DMS 273 (cell line): ENCODE measurements around the gene L3MBTL3.
A peak's percentile ranks its signal among the peaks of the same experiment; 100 is the strongest.

ENCODE experiments used
- DNase-seq: peaks from one replicate; lab custom pipeline; 2025; ENCODE audit not compliant: unreplicated experiment; lab: John Stamatoyannopoulos, UW

Gene L3MBTL3

DNA sequence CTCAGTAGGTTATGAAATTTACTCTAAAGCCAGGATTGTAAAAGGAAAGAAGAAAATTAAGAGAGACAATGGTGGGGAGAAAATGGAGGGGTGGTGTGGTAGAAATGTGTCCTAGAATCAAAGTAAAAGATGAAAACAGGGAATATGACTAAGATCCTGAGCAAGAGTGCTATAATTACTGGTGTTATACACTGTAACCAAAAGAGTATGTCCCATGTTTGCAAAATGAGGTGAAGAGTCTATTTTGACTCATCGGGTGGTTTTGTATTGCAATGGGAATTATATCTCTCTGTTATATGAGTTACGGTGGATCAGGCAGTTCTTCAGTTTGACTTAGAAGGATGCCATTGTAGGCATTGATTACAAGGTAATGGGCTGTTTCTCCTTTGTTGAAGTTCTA lies 8.5 kb downstream of the L3MBTL3 start:
- no peak for DNase-seq

DNA sequence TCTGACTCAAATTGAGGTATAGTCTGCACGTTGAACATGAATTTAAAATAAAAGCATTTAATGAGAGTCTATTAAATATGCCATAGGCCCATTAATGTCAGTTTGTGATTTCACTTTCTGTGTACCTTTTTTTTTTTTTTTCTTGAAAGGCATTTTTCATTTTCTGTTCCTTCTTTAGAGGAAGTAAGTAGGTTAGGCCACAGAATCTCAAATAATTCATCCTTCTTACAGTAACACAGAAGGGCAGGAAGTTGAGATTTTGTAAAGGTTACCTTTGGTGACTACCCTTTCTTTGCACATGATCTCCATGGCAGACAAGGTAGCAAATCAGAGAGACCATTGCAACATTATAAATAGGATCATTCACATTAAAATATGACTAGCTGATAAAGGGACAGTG lies 9.6 kb downstream of the L3MBTL3 start:
- no peak for DNase-seq

DNA sequence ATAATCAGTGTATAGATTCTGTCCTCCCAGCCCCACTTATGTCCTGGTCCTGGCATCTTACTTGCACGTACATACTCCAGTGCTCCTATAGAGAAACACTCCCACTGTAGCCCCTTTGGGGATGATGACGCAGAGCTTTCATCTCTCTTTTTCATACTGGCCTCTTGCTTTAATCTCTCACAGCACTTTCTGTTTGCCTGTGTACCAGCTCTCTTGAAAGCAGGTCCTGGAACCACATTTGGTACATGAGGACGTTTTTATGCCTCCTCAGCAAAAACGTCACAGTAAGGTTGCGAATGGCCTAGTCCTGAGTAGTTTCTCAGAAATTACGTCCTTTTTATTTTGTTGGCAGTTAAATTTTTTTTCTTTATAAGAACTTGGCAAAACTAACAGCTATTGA lies 10.8 kb downstream of the L3MBTL3 start:
- no peak for DNase-seq

DNA sequence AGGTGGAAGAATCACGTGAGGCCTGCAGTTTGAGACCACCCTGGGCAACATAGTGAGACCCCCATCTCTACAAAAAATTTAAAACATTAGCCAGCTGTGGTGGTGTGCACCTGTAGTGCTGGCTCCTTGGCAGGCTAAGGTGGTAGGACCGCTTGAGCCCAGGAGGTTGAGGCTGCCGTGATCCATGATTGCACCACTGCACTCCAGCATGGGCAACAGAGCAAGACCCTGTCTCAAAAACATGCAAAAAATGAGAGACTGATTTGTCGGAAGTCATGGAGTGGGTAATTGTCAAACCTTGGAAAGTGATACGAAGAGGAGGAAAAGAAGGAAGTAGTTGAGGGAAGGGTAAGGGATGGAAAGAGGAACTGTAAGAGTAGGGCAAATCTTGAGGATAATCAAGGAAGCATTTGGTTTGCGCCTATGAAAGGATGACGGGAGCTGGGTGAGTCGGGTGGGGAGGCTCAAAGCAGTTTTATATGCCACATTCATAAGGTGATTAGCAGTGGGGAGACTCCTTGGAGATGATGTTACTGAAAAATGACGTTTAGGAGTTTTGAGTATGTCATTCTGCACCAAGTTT lies 14.5 kb downstream of the L3MBTL3 start:
- DNase-seq, result no peak

DNA sequence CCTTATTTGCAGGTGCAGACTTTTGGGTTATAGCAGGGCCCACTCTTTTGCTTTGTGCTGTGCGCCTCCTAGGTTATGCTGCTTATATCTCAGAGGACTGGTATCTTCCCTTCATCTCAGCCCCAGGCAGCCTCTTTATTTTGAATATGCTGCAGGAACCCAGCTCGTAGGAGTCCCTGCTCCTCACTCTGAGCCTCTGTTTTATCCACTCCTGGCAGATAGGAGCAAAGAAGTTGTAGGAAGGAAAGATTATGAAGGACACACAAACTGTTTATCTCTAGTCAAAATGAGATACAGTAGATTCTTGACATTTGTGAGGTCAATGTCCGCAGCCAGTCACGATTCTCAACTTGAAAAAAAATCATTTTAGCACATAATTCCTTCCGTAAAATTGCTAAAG lies 15.6 kb downstream of the L3MBTL3 start:
- no peak for DNase-seq

DNA sequence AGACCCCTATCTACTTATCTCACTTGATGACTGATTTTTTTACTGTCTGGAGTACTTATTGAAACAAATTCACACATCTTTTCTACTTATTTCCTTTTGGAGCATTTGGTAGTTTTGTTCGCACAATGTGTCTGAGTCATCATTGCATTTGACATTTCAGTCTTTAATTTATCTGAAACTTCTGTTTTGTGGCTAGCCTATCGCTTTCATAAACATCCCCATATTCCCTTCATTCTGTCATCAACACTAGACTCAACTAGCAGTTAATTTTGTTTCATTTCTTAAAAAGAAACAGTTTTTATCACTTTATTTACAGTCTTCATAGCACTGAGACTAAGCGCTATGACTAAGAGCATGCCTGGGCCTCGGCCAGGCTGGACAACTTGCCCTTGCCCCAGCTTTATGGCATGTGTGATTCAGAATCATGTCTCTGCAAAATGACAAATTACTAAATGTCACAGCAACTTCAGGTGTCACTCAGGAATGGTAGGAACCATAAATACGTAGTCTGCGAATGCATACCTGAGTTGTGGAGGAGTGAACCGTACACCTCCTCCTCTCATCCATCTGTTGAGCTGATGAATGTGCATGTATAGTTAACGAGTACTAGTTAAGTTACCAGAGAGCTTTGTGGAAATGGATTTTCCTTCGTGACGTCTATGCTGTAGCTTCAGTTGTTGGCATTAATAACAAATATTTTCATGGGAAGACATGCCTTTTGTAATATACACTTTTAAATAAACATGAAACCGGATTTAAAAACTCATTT lies 16.2 kb downstream of the L3MBTL3 start:
- no peak for DNase-seq

DNA sequence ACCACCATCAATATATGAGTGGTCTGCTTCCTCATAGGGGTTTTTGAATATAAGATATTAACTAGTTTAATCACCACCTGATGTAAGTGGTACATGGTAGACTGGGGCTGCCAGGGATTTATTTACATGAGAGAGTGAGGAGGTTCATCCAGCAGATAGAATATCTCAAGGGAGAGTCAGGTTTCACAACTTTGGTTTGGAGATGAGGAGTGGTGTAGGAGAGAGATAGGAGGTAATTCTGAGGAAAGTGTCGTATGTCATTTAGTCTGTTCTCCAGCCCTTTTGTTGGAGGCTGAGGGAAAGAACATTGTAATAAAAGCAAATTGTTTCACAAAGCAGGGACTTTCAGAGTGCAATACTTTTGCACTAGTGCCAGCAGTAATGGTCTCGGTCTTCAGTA lies 16.8 kb downstream of the L3MBTL3 start:
- no peak for DNase-seq

DNA sequence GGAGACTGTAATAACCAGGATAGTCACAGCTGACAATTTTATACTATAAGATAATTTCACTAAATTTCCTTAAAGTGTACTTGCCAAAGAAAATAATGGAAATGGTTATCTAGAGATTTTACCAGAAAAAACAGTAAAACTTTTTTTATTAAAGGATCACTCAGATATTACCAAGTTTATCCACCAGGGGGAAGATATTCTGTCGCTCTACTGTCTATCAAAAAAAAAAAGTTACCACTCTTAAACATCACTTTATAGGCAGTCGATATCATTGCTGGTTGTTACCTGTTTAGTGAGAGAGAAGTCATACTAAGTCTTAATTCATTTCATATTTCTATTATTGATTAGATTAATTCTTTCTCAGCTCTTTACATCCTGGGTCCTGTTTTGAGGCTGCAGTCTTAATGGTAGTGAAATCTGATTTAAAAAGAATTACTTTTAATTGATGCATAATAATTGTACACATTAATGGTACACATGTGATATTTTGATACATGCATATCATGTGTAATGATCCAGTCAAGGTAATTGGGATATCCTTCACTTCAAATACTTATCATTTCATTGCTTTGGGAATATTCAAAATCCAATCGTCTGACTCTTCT lies 18.9 kb downstream of the L3MBTL3 start:
- peak; percentile 15 for DNase-seq

DNA sequence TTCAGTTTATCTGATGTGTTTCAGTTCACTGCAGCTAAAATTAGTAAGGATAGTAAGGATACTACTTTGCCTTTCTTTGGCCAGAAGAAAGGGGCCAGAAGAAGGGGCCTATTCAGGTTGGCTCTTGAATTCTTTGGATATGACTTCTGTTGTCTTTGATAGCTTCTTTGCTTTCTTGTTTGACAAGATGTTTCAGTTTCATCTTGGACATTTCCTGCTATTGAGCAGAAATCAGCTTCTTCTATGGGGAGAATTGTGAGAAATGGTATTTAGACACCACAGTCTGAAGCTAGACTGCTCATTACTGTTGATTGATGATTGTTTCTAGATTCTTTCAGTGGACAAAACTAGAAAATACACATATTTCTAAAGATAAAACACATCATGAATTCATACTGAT lies 23.2 kb downstream of the L3MBTL3 start:
- DNase-seq, result no peak

DNA sequence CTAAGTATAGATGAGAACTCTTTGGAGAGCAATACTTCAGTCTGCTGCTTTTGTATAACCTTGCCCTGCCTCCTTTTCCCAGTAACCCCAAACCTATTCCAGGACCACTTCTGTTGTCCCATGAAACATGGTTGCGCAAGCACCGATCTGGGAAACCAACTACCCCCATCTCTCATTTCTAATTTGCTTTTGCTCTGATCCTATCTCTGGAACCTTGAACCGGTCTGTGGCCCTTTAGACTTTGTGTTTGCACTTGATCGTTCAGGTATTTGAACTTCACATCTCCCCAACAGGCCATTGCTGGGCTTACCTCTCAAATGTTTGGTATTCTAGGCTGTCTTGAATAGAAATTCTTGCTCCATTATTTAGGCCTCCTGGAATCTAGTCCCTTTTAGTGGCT lies 25.0 kb downstream of the L3MBTL3 start:
- no peak for DNase-seq

DNA sequence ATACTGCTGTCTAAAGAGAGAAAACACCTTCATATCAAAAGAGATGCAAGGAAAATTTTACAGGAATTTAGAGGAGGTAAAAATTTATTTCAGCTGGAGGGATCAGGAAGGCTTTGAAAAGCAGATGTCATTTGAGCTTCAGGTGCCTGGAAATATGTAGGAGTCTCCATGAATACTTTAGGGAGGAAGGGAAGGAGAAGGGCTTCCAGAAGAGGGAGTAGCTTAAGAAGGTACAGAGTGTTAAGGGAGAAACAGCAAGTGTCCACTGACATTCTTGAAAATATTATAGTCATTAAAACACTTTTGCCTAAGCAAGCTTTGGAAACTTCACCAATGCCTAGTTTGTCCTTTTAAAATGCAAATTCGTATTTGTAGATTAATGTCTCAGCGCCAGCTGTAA lies 27.2 kb downstream of the L3MBTL3 start:
- no peak for DNase-seq

DNA sequence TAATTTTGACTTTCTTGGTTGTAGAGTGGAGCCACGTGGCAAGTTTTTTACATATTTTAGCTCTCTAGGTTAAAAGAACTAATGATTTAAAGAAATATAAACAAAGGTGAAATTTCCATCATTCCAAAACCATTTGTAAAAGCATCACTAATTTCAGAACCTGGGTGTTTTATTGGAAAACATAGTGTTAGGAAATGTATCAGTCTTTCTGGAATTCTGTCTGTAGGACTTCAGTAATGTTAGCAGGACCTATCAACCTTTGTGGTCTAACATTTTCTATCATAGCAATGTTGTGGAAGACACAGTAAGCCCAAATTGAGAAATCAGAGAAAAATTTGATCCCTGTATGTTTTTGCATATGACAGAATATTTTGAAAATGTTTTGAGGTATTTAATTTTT lies 28.3 kb downstream of the L3MBTL3 start:
- no peak for DNase-seq

DNA sequence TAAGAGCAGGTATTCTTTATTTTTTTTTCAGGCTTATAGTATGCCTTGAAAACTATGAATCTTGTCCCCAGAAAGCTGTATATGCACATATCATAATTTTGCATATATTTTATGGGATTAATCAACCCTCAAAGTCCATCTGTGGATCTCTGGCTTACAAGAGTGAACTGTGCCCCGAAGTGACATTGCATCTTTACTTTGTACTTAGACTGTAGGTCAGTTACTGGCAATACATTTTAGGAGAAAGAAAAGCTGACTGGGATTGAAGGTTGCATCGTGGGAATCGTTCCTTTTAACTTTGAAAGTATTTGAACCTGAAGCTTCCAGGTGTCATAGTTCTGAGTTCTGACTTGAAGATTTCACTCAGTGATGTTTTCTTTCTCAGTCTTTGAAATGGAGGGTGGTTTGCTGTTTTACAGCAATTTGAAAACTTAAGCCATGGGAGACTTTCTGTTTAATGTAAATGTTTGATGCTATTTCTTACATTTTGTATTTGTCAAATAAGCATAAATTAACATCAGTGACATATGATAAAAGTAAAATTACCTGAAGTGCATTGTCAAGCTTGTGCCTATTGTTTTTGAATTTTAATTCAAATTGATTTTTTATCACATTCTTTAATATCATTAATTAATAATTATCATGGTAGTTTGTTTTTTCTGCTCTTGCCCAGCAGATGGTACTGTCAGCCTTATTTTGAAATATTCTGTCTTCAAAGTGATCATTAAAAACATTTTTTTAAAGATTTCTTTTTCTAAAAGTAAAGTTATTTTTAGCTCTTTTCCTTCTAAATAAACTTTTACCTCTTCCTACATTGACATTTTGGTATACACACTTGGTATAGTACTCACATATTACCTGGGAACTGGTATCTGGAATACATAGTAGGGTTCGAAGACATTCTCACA lies 29.0 kb downstream of the L3MBTL3 start:
- DNase-seq, result no peak

DNA sequence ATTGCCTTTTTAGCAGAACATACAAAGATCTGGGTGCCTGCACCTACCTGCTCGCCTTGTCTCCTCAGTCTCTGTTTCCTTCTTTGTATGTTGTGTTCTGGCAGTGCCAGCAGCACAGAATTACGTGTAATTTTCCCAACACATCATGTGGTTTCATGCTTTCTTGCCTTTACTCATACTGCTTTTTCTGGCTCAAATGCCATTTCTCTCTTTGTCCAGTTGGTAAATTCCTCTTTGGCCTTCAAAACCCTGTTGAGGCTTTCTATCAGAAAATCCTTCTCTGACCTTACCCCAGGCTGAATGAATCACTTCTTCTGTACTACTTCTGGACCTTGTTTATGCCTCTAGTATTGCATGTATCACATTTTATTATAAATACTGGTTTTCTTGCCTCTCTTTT lies 31.8 kb downstream of the L3MBTL3 start:
- no peak for DNase-seq

DNA sequence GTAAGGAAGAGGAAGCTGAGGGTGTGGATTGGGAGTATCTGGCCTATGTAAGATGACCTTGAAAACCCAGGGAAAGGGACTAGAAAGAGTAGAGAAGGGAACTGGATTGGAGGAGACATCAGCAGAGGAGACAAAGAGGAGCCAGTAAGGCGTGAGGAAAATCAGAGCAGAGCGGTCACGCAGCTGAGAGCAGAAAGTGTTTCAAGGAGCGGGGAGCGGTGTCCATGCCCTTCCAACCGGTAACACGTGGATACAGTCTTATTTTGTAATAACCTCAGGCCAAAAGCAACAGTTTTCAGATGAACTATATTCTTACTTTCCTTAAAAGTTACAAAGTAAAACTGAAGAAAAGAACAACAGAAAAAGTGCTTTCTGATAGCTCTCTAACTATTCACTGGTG lies 36.3 kb downstream of the L3MBTL3 start:
- no peak for DNase-seq

DNA sequence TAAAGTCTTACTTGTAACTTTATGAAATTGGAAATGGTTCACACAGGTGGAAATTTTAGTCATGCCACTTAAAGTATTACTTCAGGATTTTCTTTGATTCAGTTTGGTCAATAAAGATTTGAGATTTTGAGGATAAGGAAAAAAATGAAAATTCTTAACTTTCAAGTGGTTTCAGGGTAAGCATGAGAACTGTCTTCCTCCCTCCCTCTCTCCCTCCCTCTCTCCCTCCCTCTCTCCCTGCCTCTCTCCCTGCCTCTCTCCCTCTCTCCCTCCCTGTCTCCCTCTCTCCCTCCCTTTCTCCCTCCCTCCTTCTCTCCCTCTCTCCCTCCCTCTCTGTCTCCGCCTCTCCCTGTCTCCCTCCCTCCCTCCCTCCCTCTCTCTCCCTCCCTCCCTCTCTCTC lies 36.9 kb downstream of the L3MBTL3 start:
- no peak for DNase-seq

DNA sequence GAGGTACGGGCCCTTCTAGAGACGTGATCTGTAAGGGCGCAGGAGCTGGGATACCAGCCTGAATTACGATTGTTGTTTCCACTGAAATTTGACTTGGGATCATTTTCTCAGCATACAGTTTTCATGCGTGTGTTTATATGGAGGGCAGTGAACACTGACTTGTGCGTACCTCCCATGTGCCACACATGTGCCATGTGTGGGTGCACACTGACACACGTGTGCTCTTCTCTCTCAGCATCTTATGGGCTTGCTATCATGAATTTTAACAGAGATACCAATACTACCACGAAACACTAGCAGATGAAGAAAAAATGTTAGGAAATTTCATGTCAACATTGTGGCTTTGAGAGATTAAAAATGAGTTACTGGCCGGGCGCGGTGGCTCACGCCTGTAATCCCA lies 39.1 kb downstream of the L3MBTL3 start:
- no peak for DNase-seq

DNA sequence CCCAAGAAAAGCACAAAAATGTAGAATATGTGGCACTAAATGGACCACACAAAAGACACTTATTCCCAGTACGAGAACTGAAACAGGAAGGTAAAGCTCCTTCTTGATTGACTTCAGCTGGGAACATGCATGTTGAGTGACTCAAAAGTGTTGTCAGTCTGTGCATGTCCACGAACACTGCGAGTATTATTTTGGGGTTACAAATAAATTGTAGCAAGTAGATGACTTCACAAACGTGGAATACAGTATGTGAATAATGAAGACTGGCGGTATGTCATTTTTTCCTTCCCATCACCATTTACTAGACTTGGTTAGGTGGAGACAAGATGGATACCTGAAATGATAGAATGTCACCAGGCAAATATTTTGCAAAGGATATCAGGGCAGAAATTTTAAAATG lies 45.4 kb downstream of the L3MBTL3 start:
- DNase-seq, result no peak

DNA sequence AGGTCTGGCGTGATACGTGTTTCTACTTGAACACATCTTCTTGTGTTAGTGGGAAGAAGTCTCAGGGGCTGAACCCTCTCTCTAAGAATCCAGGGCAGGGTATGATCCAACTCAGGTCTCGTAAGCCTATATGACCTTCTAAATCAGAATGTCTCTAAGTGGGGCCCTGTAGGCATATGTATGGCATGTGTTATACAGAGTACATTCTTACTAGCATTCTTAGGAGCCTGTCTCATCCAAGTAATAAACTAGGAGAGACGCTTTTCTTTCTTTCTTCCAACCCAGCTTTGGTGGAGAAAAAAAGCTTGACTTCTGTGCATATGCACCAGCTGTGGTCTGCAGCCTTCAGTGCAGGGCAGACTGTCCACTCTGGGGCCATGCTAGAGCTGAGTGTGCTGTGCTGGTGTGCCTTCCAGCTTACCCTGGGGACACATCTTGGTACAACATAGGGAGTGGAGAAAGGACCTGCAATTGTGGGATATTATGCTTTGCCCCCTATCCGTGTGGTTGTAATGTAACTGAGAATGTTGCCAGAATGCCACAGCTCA lies 47.3 kb downstream of the L3MBTL3 start:
- no peak for DNase-seq

DNA sequence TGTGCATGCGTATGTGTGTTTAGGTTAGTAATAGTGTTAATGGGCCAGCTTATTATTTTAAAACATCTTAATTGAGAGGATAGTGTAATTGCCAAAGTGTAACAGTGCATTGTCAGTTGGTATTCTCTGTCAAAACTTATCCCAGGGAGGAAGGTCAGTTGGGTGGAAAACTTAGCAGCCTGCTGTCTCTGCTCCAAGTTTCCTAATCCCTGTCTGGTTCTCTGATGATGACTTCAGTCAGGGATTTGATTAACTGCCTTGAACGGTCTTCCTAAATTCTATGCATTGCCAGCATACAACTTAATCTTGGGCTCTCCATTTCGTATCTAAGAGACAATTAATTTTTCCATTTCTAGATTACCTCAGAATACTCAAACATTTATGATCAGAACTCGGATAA lies 51.1 kb downstream of the L3MBTL3 start:
- DNase-seq, result no peak

DNA sequence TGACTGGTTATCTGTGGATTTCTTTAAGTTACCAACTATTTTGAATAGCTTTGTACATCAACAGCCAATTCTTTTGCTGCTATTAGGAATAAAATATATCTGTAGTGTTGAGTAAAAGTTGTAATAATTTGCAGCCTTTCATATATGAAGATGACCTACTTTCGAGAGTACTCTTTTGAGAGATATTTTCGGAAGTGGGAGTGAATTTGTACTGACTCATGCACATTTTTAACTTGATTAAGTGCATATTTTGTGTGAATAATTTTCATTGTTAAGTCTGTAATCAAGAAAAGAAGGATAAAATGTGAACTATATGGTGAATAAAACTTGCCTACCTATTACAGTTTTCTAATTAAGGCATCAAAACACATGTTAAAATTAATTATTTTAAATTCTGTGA lies 51.9 kb downstream of the L3MBTL3 start:
- DNase-seq, result no peak
